Measurements from ENCODE around the gene SOD2. TPM values are rescaled to one million over a fixed set of nuclear protein-coding genes. Genes with fewer than 3 reads are reported as not detected.
"Not testable (repeated sequence)": the region's sequence is repeated elsewhere in the genome, so short reads cannot be mapped to it uniquely, and the experiment has no call there.

The SOD2 gene
- total RNA-seq, 2 experiments from 2014 or later: 90.6 to 105 TPM

GRCh38 chr6:159682810-159683209 is 10.2 kb downstream of the SOD2 start:
- CTCF ChIA-PET: interaction anchor here (0.7 to 2.0 kb wide), 4 partner anchors 8 to 28 kb away, joined by 4 to 19 read pairs (median 4); no protein-coding TSS in a partner anchor

GRCh38 chr6:159682295-159682694 is 10.7 kb downstream of the SOD2 start:
- Mint-ChIP-seq H3K9me3 (ENCODE audit: low read depth) (no peaks in the 10 kb centered on the region), H3K4me1 (peaks cover 51% of the 10 kb centered on the region), H3K36me3 (ENCODE audit: low read depth) (peaks cover 55% of the 10 kb centered on the region), H3K27me3 (no peaks in the 10 kb centered on the region), H3K4me3 (no peak overlapping the region), H3K27ac (peak overlapping the region; percentile 58)
- ChIA-PET POLR2A (interaction anchor here (0.7 to 0.8 kb wide), 2 partner anchors 44 to 1269 kb away, joined by 3 to 4 read pairs; no protein-coding TSS in a partner anchor), CTCF (interaction anchor here (0.7 to 2.0 kb wide), 6 partner anchors 9 to 107 kb away, joined by 3 to 19 read pairs (median 4); partner anchors contain the start of gene TCP1)
- intact Hi-C loops (cut with DNase I, micrococcal nuclease): loop anchor here in 1 of 2 experiments (10.0 kb wide), 1 partner anchor 843 kb away; no protein-coding TSS in a partner anchor
- DNase-seq (no peak), ATAC-seq (peak; percentile 44)

More at GRCh38 chr6:159682810-159683209, 10.2 kb downstream of the SOD2 start:
- Mint-ChIP-seq H3K27ac (no peak overlapping the region), H3K36me3 (ENCODE audit: low read depth) (peaks cover 58% of the 10 kb centered on the region), H3K9me3 (ENCODE audit: low read depth) (no peaks in the 10 kb centered on the region), H3K27me3 (no peaks in the 10 kb centered on the region), H3K4me3 (no peak overlapping the region), H3K4me1 (peaks cover 54% of the 10 kb centered on the region)
- DNase-seq (no peak), ATAC-seq (no peak)
- POLR2A ChIA-PET: interaction anchor here (0.6 kb wide), 1 partner anchor 19 kb away, joined by 5 read pairs; no protein-coding TSS in a partner anchor
- intact Hi-C loops (cut with DNase I, micrococcal nuclease): loop anchor here in 1 of 2 experiments (10.0 kb wide), 1 partner anchor 842 kb away; no protein-coding TSS in a partner anchor

- ChIA-PET POLR2A (interaction anchor here (0.7 to 0.8 kb wide), 2 partner anchors 45 to 1268 kb away, joined by 3 to 4 read pairs; no protein-coding TSS in a partner anchor), CTCF (interaction anchor here (0.6 to 2.0 kb wide), 5 partner anchors 10 to 108 kb away, joined by 3 to 19 read pairs (median 3); partner anchors contain the start of gene TCP1)
- ATAC-seq (no peak), DNase-seq (no peak)
- H3K4me1 Mint-ChIP-seq: peaks cover 42% of the 10 kb centered on the region
- H3K27ac Mint-ChIP-seq: peak overlapping the region; percentile 34
- no peaks in the 10 kb centered on the region for H3K27me3 Mint-ChIP-seq
- H3K9me3 Mint-ChIP-seq (ENCODE audit: low read depth): no peaks in the 10 kb centered on the region
- H3K36me3 Mint-ChIP-seq (ENCODE audit: low read depth): peaks cover 53% of the 10 kb centered on the region
- no peak overlapping the region for H3K4me3 Mint-ChIP-seq
- intact Hi-C loops (cut with DNase I, micrococcal nuclease): loop anchor here in 1 of 2 experiments (10.0 kb wide), 1 partner anchor 843 kb away; no protein-coding TSS in a partner anchor
Measured at GRCh38 chr6:159681191-159681880, 11.7 kb downstream of the SOD2 start.

GRCh38 chr6:159680104-159680503 is 12.9 kb downstream of the SOD2 start:
- no peaks in the 10 kb centered on the region for H3K27me3 Mint-ChIP-seq
- DNase-seq: no peak
- ATAC-seq: peak; percentile 79
- H3K27ac Mint-ChIP-seq: peak overlapping the region; percentile 73
- intact Hi-C loops (cut with DNase I, micrococcal nuclease): loop anchor here in 1 of 2 experiments (10.0 kb wide), 1 partner anchor 845 kb away; no protein-coding TSS in a partner anchor
- POLR2A ChIA-PET: interaction anchor here (0.6 to 1.3 kb wide), 7 partner anchors 8 to 686 kb away, joined by 3 to 6 read pairs (median 5); partner anchors contain the start of gene TCP1
- no peak overlapping the region for H3K4me3 Mint-ChIP-seq
- H3K36me3 Mint-ChIP-seq (ENCODE audit: low read depth): peaks cover 50% of the 10 kb centered on the region
- H3K9me3 Mint-ChIP-seq (ENCODE audit: low read depth): peaks cover 4% of the 10 kb centered on the region
- CTCF ChIA-PET: interaction anchor here (0.9 to 1.6 kb wide), 6 partner anchors 8 to 217 kb away, joined by 3 read pairs; partner anchors contain the start of gene SOD2
- H3K4me1 Mint-ChIP-seq: peaks cover 37% of the 10 kb centered on the region

GRCh38 chr6:159679091-159680077 is 13.7 kb downstream of the SOD2 start:
- CTCF ChIA-PET: interaction anchor here (0.6 to 1.6 kb wide), 7 partner anchors 9 to 425 kb away, joined by 3 to 4 read pairs (median 3); partner anchors contain the start of gene SOD2
- H3K27me3 Mint-ChIP-seq: no peaks in the 10 kb centered on the region
- H3K4me1 Mint-ChIP-seq: peaks cover 37% of the 10 kb centered on the region
- peak; percentile 75 for ATAC-seq
- H3K27ac Mint-ChIP-seq: peak overlapping the region; percentile 73
- H3K4me3 Mint-ChIP-seq: no peak overlapping the region
- POLR2A ChIA-PET: interaction anchor here (0.7 to 1.3 kb wide), 6 partner anchors 10 to 575 kb away, joined by 3 to 6 read pairs (median 5); partner anchors contain the start of gene TCP1
- peaks cover 5% of the 10 kb centered on the region for H3K9me3 Mint-ChIP-seq (ENCODE audit: low read depth)
- intact Hi-C loops (cut with DNase I, micrococcal nuclease): loop anchor here in 1 of 2 experiments (10.0 kb wide), 1 partner anchor 845 kb away; no protein-coding TSS in a partner anchor
- peak; percentile 67 for DNase-seq
- H3K36me3 Mint-ChIP-seq (ENCODE audit: low read depth): peaks cover 53% of the 10 kb centered on the region

- DNase-seq (no peak), ATAC-seq (no peak)
- ChIA-PET POLR2A (no interaction called here), CTCF (interaction anchor here (1.2 to 1.6 kb wide), 3 partner anchors 10 to 103 kb away, joined by 3 to 4 read pairs (median 3); no protein-coding TSS in a partner anchor)
- H3K4me1 Mint-ChIP-seq: peaks cover 33% of the 10 kb centered on the region
- no peak overlapping the region for H3K4me3 Mint-ChIP-seq
- H3K27ac Mint-ChIP-seq: peak overlapping the region; percentile 42
- H3K27me3 Mint-ChIP-seq: no peaks in the 10 kb centered on the region
- intact Hi-C loops (cut with DNase I, micrococcal nuclease): no loop called here
- H3K36me3 Mint-ChIP-seq (ENCODE audit: low read depth): peaks cover 52% of the 10 kb centered on the region
- H3K9me3 Mint-ChIP-seq (ENCODE audit: low read depth): peaks cover 5% of the 10 kb centered on the region
Measured at GRCh38 chr6:159678574-159678973, 14.5 kb downstream of the SOD2 start.

- intact Hi-C loops (cut with DNase I, micrococcal nuclease): no loop called here
- Mint-ChIP-seq H3K4me1 (peaks cover 33% of the 10 kb centered on the region), H3K36me3 (ENCODE audit: low read depth) (peaks cover 59% of the 10 kb centered on the region), H3K4me3 (no peak overlapping the region), H3K9me3 (ENCODE audit: low read depth) (peaks cover 5% of the 10 kb centered on the region), H3K27me3 (no peaks in the 10 kb centered on the region), H3K27ac (no peak overlapping the region)
- ATAC-seq (no peak), DNase-seq (no peak)
- POLR2A ChIA-PET: interaction anchor here (0.5 to 0.8 kb wide), 3 partner anchors 112 to 275 kb away, joined by 3 to 7 read pairs (median 3); partner anchors contain the start of gene TCP1
- CTCF ChIA-PET: interaction anchor here (1.2 kb wide), 2 partner anchors 14 to 104 kb away, joined by 3 to 4 read pairs; no protein-coding TSS in a partner anchor
Measured at GRCh38 chr6:159677506-159678165, 15.4 kb downstream of the SOD2 start.

GRCh38 chr6:159676890-159677505 is 16.0 kb downstream of the SOD2 start:
- H3K4me1 Mint-ChIP-seq: peaks cover 28% of the 10 kb centered on the region
- ChIA-PET CTCF (interaction anchor here (1.2 kb wide), 1 partner anchor 105 kb away, joined by 3 read pairs; no protein-coding TSS in a partner anchor), POLR2A (interaction anchor here (0.5 to 0.8 kb wide), 2 partner anchors 113 to 115 kb away, joined by 3 read pairs; partner anchors contain the start of gene TCP1)
- no peak for ATAC-seq
- intact Hi-C loops (cut with DNase I, micrococcal nuclease): no loop called here
- peaks cover 5% of the 10 kb centered on the region for H3K9me3 Mint-ChIP-seq (ENCODE audit: low read depth)
- peaks cover 61% of the 10 kb centered on the region for H3K36me3 Mint-ChIP-seq (ENCODE audit: low read depth)
- no peak for DNase-seq
- no peaks in the 10 kb centered on the region for H3K27me3 Mint-ChIP-seq
- H3K4me3 Mint-ChIP-seq: no peak overlapping the region
- H3K27ac Mint-ChIP-seq: no peak overlapping the region

- peaks cover 63% of the 10 kb centered on the region for H3K36me3 Mint-ChIP-seq (ENCODE audit: low read depth)
- intact Hi-C loops (cut with DNase I, micrococcal nuclease): not testable (repeated sequence)
Measured at GRCh38 chr6:159676236-159676635, 16.8 kb downstream of the SOD2 start.

More at GRCh38 chr6:159676236-159676635, 16.8 kb downstream of the SOD2 start:
- H3K27me3 Mint-ChIP-seq; DNase-seq; H3K27ac Mint-ChIP-seq; POLR2A ChIA-PET; ATAC-seq; H3K9me3 Mint-ChIP-seq (ENCODE audit: low read depth); CTCF ChIA-PET; H3K4me3 Mint-ChIP-seq: not testable (repeated sequence)
- H3K4me1 Mint-ChIP-seq: peaks cover 22% of the 10 kb centered on the region
